ENCODE measurements around the gene SNTG2.

The SNTG2 gene

DNA sequence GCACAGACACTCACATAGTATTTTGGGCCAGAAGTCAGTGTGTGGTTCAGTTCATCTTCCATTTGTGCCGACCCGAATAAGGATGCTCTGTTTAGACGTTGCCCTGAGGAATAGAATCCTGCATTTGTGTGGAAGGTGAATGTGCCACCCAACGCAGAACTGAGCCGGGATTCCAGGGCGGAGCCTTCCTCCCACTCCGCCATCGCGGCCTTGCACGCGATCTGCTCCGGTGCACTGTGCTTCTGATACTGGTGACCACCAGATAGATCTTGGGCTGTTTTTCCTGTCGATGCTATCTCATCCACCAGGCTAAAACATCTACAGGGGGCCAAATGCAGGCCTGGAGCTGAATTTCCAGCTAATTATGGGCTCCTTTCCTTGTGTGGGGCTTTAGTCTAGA is 29.6 kb upstream of the SNTG2 start:
- H3K4me1 Mint-ChIP-seq = no peaks in the 10 kb centered on the region
- no peak for DNase-seq

DNA sequence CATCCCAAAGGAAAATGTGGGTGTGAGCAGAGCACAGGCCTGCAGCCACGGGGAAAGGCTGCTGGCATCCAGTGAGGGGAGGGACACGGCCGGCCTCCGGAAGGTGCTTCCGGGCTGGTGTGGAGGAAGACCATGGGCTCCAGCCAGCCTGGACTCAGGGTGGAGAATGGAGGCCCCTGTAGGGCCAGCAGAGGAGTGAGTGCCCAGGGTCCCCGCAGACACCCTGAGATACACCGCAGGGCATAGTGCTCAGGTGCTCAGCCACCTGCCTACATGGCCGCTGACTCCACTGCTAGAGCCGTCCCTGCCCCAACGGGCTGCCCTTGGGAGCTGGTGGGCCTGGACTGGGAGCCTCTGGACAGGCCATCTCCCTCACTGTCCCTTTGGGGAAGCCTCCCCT is 28.5 kb upstream of the SNTG2 start:
- Mint-ChIP-seq H3K27ac (no peak overlapping the region), H3K27me3 (no peaks in the 10 kb centered on the region), H3K36me3 (ENCODE audit: low read depth) (no peaks in the 10 kb centered on the region), H3K9me3 (no peaks in the 10 kb centered on the region), H3K4me1 (no peaks in the 10 kb centered on the region), H3K4me3 (no peak overlapping the region)
- DNase-seq = no peak
- ATAC-seq = no peak

More for the DNA sequence above, 29.6 kb upstream of the SNTG2 start:
- Mint-ChIP-seq H3K27me3 (peaks cover 3% of the 10 kb centered on the region), H3K27ac (no peak overlapping the region), H3K4me3 (no peak overlapping the region), H3K9me3 (no peaks in the 10 kb centered on the region), H3K36me3 (ENCODE audit: low read depth) (no peaks in the 10 kb centered on the region)
- ATAC-seq = no peak

DNA sequence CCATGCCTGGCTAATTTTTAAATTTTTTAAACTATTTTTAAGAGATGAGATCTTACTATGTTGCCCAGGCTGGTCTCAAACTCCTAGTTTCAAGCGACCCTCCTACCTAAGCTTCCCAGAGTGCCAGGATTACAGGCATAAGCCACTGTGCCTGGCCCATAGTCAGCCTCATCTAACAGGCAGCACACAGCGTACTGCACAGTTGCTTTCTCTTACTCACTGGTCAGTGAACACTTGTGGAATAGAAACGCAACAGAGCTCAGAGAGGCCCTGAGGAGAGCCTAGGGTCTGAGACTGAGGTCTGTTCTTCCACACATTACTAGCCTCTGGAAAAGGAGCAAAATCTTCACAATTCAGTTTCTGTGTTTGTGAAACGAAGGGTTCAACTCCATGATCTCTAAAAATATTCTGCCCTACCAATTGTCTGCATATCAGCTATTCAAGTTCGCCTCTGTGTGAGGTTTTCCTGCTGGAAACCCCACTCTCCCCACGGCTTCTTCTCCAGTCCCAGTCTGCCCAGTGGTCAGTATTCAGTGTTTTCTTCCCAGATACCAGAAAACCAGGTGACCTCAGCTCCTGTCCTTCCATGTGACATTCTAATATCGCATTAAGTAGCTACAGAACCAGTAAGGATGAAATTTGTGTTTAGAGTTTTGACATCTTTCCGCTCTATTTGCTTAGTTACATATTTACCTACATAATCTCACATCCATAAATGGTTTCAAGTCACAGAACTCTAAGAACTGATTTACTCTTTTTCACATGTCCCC is 26.6 kb upstream of the SNTG2 start:
- Mint-ChIP-seq H3K4me1 (no peaks in the 10 kb centered on the region), H3K27me3 (no peaks in the 10 kb centered on the region), H3K36me3 (ENCODE audit: low read depth) (no peaks in the 10 kb centered on the region), H3K4me3 (no peak overlapping the region), H3K27ac (no peak overlapping the region), H3K9me3 (no peaks in the 10 kb centered on the region)
- ATAC-seq = no peak
- no peak for DNase-seq

DNA sequence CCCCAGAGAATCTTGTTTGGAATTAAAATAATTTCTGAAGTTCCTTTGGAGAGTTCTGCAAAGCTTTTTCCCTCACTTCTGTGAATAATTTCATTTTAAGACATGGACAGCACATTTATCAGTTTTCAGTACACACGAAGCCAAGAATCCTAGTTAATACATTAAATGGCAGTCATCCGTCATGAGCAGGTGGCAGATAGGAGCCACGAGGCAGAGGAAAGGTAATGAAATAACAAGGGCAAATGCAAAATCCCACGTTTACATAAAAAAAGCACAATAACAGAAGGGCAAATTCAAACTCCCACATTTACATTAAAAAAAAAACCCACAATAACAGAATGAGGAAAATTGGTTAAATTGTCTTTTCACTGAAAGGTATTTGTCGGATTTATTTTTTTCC is 25.9 kb upstream of the SNTG2 start:
- Mint-ChIP-seq H3K9me3 (no peaks in the 10 kb centered on the region), H3K27ac (no peak overlapping the region), H3K4me3 (no peak overlapping the region), H3K4me1 (no peaks in the 10 kb centered on the region), H3K36me3 (ENCODE audit: low read depth) (no peaks in the 10 kb centered on the region), H3K27me3 (no peaks in the 10 kb centered on the region)
- no peak for DNase-seq
- no peak for ATAC-seq

DNA sequence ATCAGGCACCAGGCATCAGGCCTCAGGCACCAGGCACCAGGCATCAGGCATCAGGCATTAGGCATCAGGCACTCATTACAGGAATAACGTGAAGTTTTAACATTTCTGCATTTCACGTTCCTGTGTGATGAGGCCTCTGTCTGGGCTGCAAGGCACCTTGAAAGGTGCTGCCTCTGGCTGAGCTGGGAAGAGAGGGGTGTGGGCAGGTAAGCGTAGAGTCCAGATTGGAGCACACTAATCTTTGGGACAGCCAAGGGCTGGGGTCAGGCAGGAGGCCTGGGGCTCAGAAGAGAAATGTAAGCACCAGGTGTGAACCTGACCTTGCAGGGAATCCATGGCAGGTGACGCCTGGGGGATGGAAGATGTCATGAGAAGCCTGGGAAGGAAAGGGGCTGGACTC is 25.3 kb upstream of the SNTG2 start:
- no peak overlapping the region for H3K27ac Mint-ChIP-seq
- H3K27me3 Mint-ChIP-seq = no peaks in the 10 kb centered on the region
- no peaks in the 10 kb centered on the region for H3K9me3 Mint-ChIP-seq
- ATAC-seq (no peak), DNase-seq (no peak)
- no peak overlapping the region for H3K4me3 Mint-ChIP-seq
- no peaks in the 10 kb centered on the region for H3K4me1 Mint-ChIP-seq
- H3K36me3 Mint-ChIP-seq (ENCODE audit: low read depth) = no peaks in the 10 kb centered on the region

DNA sequence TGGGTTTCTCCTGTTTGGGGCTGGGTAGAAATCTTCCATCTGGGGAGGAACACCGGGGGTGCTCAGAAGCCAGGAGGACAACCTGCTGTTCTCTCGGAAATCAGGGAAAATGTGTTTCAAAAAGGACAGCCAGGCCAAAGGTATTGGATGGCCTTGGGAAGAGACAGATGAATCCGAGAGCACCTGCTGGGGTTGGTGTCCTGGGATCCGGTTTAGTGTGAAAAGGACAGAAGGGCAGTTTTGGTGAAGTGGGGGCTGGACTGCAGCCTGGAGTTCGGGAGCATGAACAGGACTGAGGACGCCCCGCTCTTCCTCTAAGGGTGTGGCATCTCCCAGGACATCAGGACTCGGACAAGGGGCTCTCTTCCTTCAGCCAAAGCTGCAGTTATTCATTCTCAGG is 24.9 kb upstream of the SNTG2 start:
- H3K27me3 Mint-ChIP-seq = no peaks in the 10 kb centered on the region
- no peaks in the 10 kb centered on the region for H3K36me3 Mint-ChIP-seq (ENCODE audit: low read depth)
- H3K27ac Mint-ChIP-seq = no peak overlapping the region
- no peak for ATAC-seq
- H3K4me1 Mint-ChIP-seq = no peaks in the 10 kb centered on the region
- H3K9me3 Mint-ChIP-seq = no peaks in the 10 kb centered on the region
- no peak for DNase-seq
- H3K4me3 Mint-ChIP-seq = no peak overlapping the region

DNA sequence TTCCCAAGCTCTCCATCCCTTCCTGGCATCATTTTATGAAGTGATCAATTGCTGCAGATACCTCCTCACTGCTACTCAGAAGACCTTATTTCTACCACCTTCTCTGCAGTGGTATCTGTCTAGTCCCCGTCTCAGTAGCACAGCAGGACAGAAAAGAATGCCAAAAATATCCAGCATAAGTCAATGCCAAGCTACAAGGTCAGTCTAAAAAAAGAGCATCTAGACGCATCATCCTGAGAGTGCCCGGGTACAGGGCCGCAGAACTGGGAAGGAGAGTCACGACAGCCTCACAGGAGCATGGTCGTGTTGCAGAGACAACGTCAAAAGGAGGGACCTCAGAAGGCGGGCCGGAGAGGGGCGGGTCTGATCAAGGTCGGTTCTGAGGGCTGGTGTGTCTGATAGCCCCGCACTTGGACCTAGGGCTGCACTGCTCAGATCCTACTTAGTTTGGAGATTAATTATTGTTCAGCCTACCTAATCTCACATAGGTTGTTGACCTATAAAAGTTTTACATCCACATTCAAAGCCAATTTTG is 24.3 kb upstream of the SNTG2 start:
- Mint-ChIP-seq H3K4me1 (no peaks in the 10 kb centered on the region), H3K27ac (no peak overlapping the region)

DNA sequence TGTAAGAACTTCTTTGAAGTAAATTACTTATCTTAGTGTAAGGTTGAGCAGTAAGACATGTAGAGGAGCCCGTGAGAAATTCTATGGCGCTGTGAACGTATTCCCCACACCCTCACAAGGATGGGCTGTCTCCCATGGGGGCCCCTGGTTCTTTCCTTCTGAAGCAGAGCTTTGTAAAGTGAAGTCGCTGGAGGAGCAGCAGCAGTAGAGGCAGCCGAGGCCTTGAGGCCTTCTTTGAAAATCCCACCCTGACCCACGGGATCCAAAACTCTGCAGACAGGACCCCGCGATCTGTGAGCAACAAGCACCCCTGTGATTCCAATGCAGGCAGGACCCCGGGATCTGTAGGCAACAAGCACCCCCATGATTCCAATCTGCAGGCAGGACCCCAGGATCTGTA is 23.8 kb upstream of the SNTG2 start:
- ATAC-seq (no peak), DNase-seq (no peak)
- H3K4me1 Mint-ChIP-seq = no peaks in the 10 kb centered on the region
- no peaks in the 10 kb centered on the region for H3K36me3 Mint-ChIP-seq (ENCODE audit: low read depth)
- H3K4me3 Mint-ChIP-seq = no peak overlapping the region
- no peaks in the 10 kb centered on the region for H3K27me3 Mint-ChIP-seq
- H3K27ac Mint-ChIP-seq = no peak overlapping the region
- H3K9me3 Mint-ChIP-seq = no peaks in the 10 kb centered on the region

More for the DNA sequence above, 24.3 kb upstream of the SNTG2 start:
- DNase-seq = no peak
- H3K27me3 Mint-ChIP-seq = no peaks in the 10 kb centered on the region
- H3K4me3 Mint-ChIP-seq = no peak overlapping the region
- no peak for ATAC-seq
- no peaks in the 10 kb centered on the region for H3K36me3 Mint-ChIP-seq (ENCODE audit: low read depth)
- H3K9me3 Mint-ChIP-seq = no peaks in the 10 kb centered on the region

DNA sequence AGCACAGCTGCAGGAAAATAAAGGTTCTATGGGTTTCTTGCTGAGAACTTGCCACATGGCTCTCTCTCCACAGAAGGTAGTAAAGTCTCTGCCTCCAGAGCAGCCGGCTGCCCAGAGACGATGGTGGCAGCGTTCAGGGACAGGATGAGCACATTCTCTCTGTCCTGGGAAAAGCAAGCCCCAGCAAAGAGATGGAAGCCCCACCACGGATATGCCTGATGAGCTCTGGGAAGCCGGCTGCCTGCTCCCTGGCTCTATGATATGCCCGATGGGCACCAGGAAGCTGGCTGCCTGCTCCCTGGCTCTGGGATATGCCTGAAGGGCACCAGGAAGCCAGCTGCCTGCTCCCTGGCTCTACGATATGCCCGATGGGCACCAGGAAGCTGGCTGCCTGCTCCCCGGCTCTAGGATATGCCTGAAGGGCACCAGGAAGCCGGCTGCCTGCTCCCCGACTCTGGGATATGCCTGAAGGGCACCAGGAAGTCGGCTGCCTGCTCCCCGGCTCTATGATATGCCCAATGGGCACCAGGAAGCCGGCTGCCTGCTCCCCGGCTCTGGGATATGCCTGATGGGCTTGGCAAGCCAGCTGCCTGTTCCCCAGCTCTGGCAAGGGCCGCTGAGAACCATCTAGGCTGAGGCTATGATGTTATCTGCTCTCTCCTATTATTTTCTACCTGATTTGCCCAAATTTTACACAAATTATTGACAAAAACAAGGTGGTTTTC is 21.5 kb upstream of the SNTG2 start:
- no peaks in the 10 kb centered on the region for H3K9me3 Mint-ChIP-seq
- no peak overlapping the region for H3K4me3 Mint-ChIP-seq
- ATAC-seq (no peak), DNase-seq (no peak)
- no peaks in the 10 kb centered on the region for H3K27me3 Mint-ChIP-seq
- H3K36me3 Mint-ChIP-seq (ENCODE audit: low read depth) = no peaks in the 10 kb centered on the region
- no peaks in the 10 kb centered on the region for H3K4me1 Mint-ChIP-seq
- no peak overlapping the region for H3K27ac Mint-ChIP-seq

DNA sequence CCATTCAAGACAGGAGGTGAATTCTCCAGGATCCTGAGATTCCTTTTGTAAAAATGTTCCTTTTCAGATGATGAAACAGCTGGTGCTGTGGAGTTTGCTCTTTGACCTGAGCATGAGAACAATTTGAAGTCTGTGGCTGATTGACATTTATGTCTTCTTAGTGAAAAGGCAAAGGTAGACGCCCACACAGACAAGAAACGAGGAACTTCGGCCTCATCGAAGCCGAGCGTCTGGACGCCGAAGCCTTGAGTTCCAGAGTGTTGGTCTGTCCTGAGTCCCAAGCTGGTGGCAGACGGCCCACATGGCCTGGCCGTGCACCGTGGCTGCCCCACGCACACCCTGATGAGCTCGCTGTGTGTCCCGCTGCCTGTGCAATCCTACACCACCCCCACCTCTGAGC is 20.7 kb upstream of the SNTG2 start:
- Mint-ChIP-seq H3K9me3 (no peaks in the 10 kb centered on the region), H3K36me3 (ENCODE audit: low read depth) (no peaks in the 10 kb centered on the region), H3K4me3 (no peak overlapping the region), H3K4me1 (no peaks in the 10 kb centered on the region), H3K27me3 (no peaks in the 10 kb centered on the region), H3K27ac (no peak overlapping the region)
- ATAC-seq = no peak
- no peak for DNase-seq

DNA sequence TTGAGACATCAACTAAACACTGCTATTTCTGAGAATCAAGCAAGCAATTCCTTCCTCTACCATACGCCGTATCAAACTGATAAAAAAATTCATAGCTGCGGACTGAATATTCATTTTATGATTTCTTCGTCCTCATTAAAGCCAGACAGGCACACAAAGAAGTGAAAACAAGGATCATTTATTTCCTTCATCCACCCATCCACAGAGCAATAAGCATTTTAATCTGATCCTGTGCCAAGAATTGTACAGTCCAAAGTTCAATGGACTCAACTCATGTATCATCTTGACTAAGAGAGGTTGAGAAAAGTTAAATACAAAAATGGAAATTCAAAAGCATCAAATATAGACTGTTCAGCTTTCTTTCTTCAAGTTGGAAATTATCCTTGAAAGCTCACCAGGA is 19.7 kb upstream of the SNTG2 start:
- no peaks in the 10 kb centered on the region for H3K36me3 Mint-ChIP-seq (ENCODE audit: low read depth)
- ATAC-seq (no peak), DNase-seq (no peak)
- H3K27ac Mint-ChIP-seq = no peak overlapping the region
- no peaks in the 10 kb centered on the region for H3K4me1 Mint-ChIP-seq
- H3K4me3 Mint-ChIP-seq = no peak overlapping the region
- H3K9me3 Mint-ChIP-seq = no peaks in the 10 kb centered on the region
- no peaks in the 10 kb centered on the region for H3K27me3 Mint-ChIP-seq

DNA sequence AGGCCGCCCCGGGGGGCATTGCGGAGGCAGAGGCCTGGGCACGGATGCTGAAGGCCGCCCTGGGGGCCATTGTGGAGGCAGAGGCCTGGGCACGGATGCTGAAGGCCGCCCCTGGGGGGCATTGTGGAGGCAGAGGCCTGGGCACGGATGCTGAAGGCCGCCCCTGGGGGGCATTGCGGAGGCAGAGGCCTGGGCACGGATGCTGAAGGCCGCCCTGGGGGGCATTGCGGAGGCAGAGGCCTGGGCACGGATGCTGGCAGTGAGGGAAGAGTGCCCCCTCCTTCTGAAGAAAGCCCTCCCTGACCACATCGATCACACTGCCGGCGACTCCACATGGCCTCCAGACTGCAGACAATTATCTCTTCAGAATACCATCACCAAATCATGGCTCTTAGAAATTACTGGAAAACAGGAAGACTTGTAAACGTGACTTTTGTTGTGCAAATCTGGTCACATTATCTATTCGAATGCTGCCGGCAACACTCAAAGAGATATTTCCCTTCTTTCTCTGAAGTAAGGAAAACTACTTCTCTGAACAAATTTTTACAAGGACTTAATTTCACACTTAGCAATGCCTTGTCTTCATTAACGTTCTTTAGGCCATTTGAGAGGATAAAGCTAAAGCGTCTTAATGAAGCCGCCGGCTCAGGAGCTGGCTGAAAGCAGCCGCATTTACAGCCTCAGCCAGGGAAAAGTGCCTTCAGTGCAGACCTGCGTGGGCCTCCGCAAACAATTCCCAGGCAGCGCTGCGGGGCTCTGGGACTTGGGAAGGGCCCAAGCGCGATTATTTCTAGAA is 18.1 kb upstream of the SNTG2 start:
- H3K36me3 Mint-ChIP-seq (ENCODE audit: low read depth) = no peaks in the 10 kb centered on the region

DNA sequence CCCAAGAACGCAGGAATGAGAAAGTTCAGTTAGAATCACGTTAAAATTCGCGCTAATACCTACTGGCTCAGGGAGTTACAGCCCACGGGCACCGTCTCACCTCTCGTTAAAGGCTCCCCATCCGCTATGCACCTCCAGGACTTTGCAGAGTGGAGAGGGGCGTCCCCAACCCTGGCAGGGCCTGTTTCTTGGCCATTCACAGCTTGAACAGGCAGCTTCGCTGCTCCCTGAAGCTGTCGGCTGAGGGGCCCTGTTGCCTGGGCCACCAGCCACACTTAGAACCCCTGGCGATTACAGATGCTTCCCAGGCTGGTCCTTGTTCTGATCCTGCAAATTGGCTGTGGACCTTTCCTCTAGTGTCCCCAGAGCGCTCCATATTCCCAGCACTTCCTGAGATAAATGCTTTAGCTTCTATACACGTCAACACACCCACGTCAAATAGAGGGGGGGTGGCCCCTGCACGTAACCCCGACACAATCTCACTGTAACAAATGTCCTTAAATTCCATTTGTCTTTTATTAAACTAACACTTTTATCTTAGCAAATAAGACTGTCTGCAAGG is 16.8 kb upstream of the SNTG2 start:
- no peaks in the 10 kb centered on the region for H3K9me3 Mint-ChIP-seq
- ATAC-seq (no peak), DNase-seq (no peak)
- no peaks in the 10 kb centered on the region for H3K4me1 Mint-ChIP-seq
- no peaks in the 10 kb centered on the region for H3K27me3 Mint-ChIP-seq
- H3K4me3 Mint-ChIP-seq = no peak overlapping the region
- no peaks in the 10 kb centered on the region for H3K36me3 Mint-ChIP-seq (ENCODE audit: low read depth)
- no peak overlapping the region for H3K27ac Mint-ChIP-seq

More for the DNA sequence above, 18.1 kb upstream of the SNTG2 start:
- Mint-ChIP-seq H3K4me3 (no peak overlapping the region), H3K4me1 (no peaks in the 10 kb centered on the region), H3K27me3 (no peaks in the 10 kb centered on the region), H3K9me3 (no peaks in the 10 kb centered on the region), H3K27ac (no peak overlapping the region)
- ATAC-seq = no peak
- DNase-seq = no peak

DNA sequence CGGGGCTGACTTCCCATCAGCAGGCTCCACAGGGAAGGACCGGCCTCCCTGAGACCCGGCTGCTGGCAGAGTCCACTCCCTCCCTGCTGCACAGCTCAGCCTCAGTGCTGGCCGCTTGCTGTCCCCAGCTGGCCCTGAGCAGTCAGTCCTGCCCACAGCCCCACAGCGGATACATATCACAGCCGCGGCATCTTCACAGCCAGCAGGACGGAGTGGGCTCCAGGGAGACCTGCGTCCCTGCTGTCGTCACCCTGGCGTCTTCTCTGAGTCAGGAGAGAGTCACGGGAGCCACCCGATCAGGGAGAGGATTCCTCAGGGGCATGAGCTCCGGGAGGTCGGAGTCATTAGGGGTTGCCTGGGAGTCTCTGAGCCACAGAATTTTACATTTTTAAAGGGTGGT is 13.1 kb upstream of the SNTG2 start:
- ATAC-seq (no peak), DNase-seq (no peak)
- H3K27me3 Mint-ChIP-seq = no peaks in the 10 kb centered on the region
- no peaks in the 10 kb centered on the region for H3K36me3 Mint-ChIP-seq (ENCODE audit: low read depth)
- H3K27ac Mint-ChIP-seq = no peak overlapping the region
- no peaks in the 10 kb centered on the region for H3K9me3 Mint-ChIP-seq
- no peak overlapping the region for H3K4me3 Mint-ChIP-seq
- H3K4me1 Mint-ChIP-seq = peaks cover under 1% of the 10 kb centered on the region

Measured in activated naive CD8-positive, alpha-beta T cell treated with anti-CD3 and anti-CD28 coated beads, Interleukin-2, amount 50 U/mL, for 24 hours (primary cell).